ENCODE measurements around the gene PARP3.

PARP3 gene

DNA sequence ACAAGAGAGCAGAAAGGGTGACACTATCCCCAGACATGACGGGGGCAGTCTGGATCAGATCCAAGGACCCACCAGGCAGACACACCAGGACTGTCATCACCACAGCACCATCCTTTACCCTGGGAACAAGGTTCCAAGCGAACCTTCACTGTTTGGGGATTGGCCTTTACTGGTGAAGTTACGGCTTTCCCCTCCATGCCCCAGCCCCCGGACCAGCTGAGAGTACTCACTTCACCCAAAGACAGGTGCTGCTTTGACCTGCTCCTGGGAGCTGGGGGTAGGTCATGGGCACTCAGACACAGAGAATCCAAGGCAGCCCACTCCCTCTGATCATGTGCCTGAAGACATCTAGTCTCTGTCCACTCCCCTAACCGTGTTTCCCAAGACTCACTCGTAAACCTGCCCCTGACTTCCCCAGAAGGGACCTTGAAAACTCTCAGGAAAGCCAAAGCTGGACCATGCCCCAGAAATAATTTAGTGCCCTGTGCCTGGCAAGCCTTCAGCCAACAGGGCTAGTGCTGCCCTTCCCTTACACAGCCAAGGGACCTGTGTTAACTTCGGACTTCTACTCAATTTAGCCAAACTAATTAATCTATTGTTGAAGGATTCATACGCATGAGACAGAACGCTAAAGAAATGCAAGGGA, 3.3 kb upstream of the PARP3 start:
- H3K36me3 Mint-ChIP-seq (ENCODE audit: low read depth) = peaks cover 24% of the 10 kb centered on the region

DNA sequence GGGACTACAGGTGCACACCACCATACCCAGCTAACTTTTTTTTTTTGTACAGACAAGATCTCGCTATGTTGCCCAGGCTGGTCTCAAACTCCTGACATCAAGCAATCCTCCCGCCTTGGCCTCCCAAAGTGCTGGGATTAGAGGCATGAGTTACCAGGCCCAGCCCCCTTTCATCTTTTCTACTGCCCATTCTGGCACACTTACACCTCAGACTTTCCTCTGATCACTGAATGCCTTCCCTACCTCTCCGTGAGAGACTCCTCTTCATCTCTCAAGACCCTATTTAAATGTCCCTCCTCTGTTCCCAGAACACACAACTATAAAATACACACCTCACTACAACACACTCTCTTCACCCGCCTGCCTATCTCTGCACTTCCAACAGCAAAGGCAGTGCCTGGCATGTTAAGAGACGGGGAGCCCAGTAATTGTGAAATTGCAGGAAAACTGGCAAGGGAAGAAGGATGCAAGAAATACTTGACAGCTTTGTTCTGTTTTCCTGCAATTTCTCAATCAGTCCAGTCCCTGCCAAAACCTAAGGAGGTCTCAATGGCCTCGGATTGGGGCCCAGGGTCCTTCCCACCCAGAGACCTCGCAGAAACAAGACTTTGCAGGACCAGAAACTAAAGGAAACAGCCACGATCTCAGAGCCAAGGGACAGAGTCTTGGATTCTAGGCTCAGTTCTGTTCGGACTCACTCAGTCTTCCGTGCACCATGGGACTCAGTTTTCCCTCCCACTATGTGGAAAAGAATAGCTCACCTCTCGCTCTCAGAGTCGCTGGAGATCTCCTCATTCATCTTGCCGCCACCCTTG, 1.3 kb upstream of the PARP3 start:
- DNase-seq (ENCODE audit: low spot score) = no peak
- Mint-ChIP-seq H3K27me3 (ENCODE audit: low read depth) (no peaks in the 10 kb centered on the region), H3K9me3 (no peaks in the 10 kb centered on the region), H3K4me3 (peak overlapping the region; percentile 93), H3K27ac (peak overlapping the region; percentile 65), H3K4me1 (ENCODE audit: low read depth) (peaks cover 20% of the 10 kb centered on the region), H3K36me3 (ENCODE audit: low read depth) (peaks cover 21% of the 10 kb centered on the region)

More for the DNA sequence above, 3.3 kb upstream of the PARP3 start:
- no peak overlapping the region for H3K4me3 Mint-ChIP-seq
- H3K4me1 Mint-ChIP-seq (ENCODE audit: low read depth) = peaks cover 20% of the 10 kb centered on the region
- no peak for DNase-seq (ENCODE audit: low spot score)
- no peaks in the 10 kb centered on the region for H3K9me3 Mint-ChIP-seq
- no peak overlapping the region for H3K27ac Mint-ChIP-seq
- no peaks in the 10 kb centered on the region for H3K27me3 Mint-ChIP-seq (ENCODE audit: low read depth)

DNA sequence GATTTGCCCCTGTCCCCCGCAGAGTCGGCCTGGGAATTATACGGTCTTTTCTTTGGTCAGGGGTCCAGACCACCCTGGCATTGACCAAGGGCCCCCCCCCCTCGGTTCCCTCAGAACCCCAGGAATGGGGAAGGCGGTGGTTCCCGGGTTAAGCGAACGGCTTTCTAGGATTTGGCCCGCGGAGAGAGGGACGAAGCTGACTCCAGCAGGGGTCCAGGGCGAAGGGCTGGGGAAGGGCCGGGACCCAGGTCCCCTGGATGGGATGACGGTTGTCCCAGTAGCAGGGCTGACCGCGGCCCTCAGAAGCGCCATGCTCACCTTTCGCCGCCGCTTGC, 733 bp upstream of the PARP3 start:
- Mint-ChIP-seq H3K4me3 (peak overlapping the region; percentile 93), H3K27me3 (ENCODE audit: low read depth) (no peaks in the 10 kb centered on the region), H3K4me1 (ENCODE audit: low read depth) (peaks cover 20% of the 10 kb centered on the region), H3K36me3 (ENCODE audit: low read depth) (peaks cover 21% of the 10 kb centered on the region), H3K27ac (peak overlapping the region; percentile 65), H3K9me3 (no peaks in the 10 kb centered on the region)
- DNase-seq (ENCODE audit: low spot score) = no peak

DNA sequence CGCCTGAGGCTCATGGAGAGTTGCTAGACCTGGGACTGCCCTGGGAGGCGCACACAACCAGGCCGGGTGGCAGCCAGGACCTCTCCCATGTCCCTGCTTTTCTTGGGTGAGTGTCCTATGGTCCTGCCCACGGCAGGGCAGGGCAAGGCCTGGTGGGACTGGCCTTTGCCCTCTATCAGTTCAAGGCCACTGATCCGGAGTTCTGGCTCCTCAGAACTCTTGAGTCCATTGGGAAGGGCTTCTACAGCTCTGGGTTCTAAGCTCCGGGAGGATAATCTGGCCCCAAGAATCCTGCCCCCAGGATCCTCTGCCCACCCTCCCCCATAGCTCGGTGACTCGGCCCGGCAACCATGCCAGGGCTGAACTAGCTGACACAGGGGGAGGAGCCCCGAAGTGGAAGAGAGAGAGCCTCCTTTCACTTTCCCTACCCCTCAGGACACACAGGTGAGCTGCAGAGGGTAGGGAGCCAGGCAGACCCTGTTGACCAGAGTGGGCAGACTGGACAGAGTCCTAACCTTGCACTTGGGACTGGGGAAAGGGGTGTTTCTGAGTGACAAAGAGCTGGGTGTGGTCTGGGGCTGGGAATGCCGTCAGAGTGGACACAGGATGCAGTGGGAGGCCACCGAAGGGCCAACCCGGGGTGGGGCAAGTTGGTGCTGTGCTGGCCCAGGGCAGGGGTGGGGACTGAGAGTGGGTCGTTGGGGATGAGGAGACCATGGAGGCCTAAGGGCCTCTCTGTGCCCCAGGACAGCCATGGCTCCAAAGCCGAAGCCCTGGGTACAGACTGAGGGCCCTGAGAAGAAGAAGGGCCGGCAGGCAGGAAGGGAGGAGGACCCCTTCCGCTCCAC, 664 bp downstream of the PARP3 start:
- H3K27me3 Mint-ChIP-seq (ENCODE audit: low read depth) = no peaks in the 10 kb centered on the region
- peak overlapping the region; percentile 93 for H3K4me3 Mint-ChIP-seq
- H3K4me1 Mint-ChIP-seq (ENCODE audit: low read depth) = peaks cover 20% of the 10 kb centered on the region
- no peaks in the 10 kb centered on the region for H3K9me3 Mint-ChIP-seq
- DNase-seq (ENCODE audit: low spot score) = peak; percentile 44
- H3K27ac Mint-ChIP-seq = peak overlapping the region; percentile 88
- H3K36me3 Mint-ChIP-seq (ENCODE audit: low read depth) = peaks cover 9% of the 10 kb centered on the region

DNA sequence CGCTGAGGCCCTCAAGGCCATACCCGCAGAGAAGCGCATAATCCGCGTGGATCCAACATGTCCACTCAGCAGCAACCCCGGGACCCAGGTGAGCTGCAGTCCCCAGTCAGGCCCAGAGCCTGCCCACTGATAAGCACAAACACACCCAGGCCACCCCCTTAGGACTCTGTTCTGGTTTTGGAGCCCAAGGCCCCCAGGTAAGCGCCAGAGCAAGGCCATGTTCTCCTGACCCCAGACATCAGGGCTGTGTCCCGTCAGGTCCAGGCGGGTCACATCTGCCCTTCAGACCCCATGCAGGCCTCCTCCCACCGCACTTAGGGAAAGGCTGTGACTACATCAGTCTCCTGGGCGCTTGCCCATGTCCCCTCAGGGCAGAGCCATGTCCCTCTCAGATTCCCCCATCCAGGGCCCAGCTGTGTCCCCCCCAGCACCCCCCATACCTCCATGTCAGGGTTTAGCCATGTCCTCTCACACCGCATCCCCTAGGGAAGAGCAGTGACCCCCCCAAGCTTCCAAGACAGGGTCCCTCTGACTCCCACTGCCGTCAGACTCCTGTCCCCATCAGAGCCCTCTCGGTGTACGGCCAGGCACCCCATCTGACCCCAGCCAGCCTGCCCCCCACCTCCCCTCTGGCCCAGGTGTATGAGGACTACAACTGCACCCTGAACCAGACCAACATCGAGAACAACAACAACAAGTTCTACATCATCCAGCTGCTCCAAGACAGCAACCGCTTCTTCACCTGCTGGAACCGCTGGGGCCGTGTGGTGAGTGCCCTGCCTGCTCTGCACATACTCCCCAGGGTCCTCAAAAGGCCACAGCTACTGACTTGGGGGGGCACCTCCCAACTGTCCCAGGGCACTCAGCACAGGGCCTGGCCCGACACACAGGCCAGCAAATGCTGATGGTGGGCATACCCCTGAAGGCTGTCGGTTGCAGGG, 1.6 kb downstream of the PARP3 start:
- no peaks in the 10 kb centered on the region for H3K9me3 Mint-ChIP-seq
- no peak overlapping the region for H3K4me3 Mint-ChIP-seq
- peak overlapping the region; percentile 88 for H3K27ac Mint-ChIP-seq
- no peaks in the 10 kb centered on the region for H3K27me3 Mint-ChIP-seq (ENCODE audit: low read depth)
- H3K36me3 Mint-ChIP-seq (ENCODE audit: low read depth) = peaks cover 6% of the 10 kb centered on the region
- DNase-seq (ENCODE audit: low spot score) = no peak
- peaks cover 20% of the 10 kb centered on the region for H3K4me1 Mint-ChIP-seq (ENCODE audit: low read depth)

DNA sequence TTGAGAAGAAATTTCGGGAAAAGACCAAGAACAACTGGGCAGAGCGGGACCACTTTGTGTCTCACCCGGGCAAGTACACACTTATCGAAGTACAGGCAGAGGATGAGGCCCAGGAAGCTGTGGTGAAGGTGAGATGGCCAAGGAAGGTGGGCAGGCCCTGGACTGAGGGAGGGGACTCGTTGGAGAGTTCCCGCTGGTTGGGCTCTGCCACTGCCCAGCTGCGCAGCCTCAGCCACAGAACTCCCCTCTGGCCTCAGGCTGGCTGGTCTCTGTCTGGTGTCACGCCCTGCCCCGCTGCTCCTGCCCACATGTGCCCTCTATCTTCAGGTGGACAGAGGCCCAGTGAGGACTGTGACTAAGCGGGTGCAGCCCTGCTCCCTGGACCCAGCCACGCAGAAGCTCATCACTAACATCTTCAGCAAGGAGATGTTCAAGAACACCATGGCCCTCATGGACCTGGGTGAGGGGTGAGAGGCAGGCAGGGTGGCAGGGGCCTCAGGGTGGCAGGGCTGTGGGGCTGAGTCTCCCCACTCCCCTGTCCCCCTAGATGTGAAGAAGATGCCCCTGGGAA, 2.4 kb downstream of the PARP3 start:
- no peak for DNase-seq (ENCODE audit: low spot score)
- peaks cover 15% of the 10 kb centered on the region for H3K4me1 Mint-ChIP-seq (ENCODE audit: low read depth)
- peak overlapping the region; percentile 45 for H3K27ac Mint-ChIP-seq
- peaks cover 4% of the 10 kb centered on the region for H3K36me3 Mint-ChIP-seq (ENCODE audit: low read depth)
- no peaks in the 10 kb centered on the region for H3K9me3 Mint-ChIP-seq
- no peaks in the 10 kb centered on the region for H3K27me3 Mint-ChIP-seq (ENCODE audit: low read depth)
- H3K4me3 Mint-ChIP-seq = no peak overlapping the region

DNA sequence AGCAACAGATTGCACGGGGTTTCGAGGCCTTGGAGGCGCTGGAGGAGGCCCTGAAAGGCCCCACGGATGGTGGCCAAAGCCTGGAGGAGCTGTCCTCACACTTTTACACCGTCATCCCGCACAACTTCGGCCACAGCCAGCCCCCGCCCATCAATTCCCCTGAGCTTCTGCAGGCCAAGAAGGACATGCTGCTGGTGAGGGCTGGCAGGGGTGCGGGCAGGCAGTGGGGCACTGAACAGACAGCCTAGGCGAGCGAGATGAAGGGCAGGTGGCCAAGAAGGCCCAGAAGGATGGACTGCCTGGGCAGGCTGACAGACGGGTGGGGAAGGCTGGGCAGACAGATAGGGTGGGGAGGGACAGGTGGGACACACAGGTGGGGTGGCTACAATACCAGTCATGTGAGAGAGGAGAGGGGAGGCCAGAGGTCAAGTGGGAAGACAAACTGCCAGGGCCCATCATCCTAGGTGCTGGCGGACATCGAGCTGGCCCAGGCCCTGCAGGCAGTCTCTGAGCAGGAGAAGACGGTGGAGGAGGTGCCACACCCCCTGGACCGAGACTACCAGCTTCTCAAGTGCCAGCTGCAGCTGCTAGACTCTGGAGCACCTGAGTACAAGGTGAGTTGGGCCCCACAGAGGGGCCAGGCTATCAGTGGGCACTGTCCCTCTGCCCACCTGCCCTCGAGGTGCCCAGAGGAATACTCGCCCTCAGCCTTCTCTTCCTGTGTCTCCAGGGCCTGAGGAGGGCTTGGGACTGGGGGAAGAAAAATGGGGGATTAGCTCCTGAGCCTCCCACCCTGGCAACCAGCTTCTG, 3.1 kb downstream of the PARP3 start:
- Mint-ChIP-seq H3K4me3 (no peak overlapping the region), H3K27ac (no peak overlapping the region), H3K27me3 (ENCODE audit: low read depth) (no peaks in the 10 kb centered on the region), H3K36me3 (ENCODE audit: low read depth) (peaks cover 4% of the 10 kb centered on the region), H3K9me3 (no peaks in the 10 kb centered on the region), H3K4me1 (ENCODE audit: low read depth) (peaks cover 13% of the 10 kb centered on the region)
- DNase-seq (ENCODE audit: low spot score) = no peak

DNA sequence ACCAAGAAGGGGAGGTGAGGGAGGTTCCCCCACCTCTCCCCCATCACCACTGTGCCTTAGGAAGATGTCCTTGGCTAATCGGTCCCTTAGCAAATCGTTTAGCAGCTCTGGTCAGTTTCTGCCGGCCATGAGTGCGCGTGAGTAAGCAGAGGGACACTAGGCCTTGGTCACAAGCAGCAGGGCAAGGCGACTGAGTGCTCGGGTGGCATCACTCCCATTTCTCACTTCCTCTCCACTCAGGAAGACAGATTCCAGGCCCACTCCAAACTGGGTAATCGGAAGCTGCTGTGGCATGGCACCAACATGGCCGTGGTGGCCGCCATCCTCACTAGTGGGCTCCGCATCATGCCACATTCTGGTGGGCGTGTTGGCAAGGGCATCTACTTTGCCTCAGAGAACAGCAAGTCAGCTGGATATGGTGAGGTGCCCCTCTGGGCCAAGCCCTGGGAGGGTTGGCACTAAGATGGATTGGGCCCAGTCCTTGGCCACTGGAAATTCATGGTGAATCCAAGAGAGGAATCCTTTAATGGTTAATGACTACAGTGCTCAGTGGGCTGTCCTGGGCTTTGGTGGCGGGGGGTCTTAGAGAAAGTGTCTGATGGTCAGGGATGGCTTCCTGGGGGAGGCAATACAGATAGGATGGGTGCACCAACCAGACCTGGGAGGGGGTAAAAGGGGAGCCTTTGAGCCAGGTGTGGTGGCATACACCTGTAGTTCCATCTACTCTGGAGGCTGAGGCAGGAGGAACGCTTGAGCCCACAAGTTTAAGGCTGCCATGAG, 4.0 kb downstream of the PARP3 start:
- Mint-ChIP-seq H3K4me1 (ENCODE audit: low read depth) (peaks cover 6% of the 10 kb centered on the region), H3K27ac (peak overlapping the region; percentile 21), H3K4me3 (no peak overlapping the region), H3K9me3 (no peaks in the 10 kb centered on the region), H3K27me3 (ENCODE audit: low read depth) (no peaks in the 10 kb centered on the region), H3K36me3 (ENCODE audit: low read depth) (peaks cover 2% of the 10 kb centered on the region)
- DNase-seq (ENCODE audit: low spot score) = no peak

DNA sequence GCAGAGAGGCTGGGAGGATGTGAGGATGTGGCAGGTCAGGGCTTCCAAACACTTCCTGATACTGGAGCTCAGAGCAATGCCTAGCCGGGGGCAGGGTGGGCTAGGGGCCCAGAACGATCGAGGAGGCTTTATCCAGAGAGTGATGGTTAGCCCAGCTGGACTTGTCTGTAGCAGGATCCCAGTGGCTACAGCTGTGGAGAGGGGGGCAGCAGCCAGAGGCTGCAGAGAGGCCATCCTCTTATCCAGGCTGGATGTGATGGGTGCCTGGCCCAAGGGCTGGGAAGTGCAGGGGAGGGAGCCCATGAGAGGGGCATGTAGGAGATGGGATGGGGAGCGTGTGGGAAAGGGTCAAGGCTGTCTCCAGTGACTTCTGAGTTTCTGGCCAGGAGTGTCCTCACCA, 4.6 kb downstream of the PARP3 start:
- Mint-ChIP-seq H3K27me3 (ENCODE audit: low read depth) (no peaks in the 10 kb centered on the region), H3K4me3 (no peak overlapping the region), H3K36me3 (ENCODE audit: low read depth) (peaks cover under 1% of the 10 kb centered on the region), H3K4me1 (ENCODE audit: low read depth) (peaks cover 5% of the 10 kb centered on the region), H3K9me3 (no peaks in the 10 kb centered on the region), H3K27ac (no peak overlapping the region)
- DNase-seq (ENCODE audit: low spot score) = no peak

DNA sequence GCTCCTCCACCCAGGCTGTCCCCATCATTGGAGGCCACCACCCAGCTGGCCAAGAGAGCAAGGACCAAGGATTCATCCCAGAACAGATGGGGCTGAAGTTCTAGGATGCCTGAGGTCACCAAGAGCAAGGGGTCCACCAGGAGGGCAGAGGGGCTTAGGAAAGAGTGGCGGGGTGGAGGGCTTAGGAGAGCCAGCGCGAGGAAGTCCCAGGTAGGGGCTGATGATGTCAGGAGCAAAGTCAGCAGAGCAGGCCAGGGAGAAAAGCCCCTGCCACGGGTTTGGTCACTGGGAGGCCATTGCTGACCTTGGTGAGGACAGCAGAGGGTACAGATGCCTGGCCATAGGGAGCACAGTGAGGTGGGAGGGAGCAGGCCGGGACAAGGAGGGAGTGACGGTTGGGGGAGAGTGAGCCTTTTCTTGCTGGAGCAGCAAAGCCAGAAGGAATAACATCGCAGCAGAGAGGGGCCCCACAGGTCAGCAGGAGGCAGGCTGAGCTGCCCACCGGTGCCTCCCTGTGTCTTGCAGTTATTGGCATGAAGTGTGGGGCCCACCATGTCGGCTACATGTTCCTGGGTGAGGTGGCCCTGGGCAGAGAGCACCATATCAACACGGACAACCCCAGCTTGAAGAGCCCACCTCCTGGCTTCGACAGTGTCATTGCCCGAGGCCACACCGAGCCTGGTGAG, 5.2 kb downstream of the PARP3 start:
- Mint-ChIP-seq H3K9me3 (no peaks in the 10 kb centered on the region), H3K4me3 (no peak overlapping the region), H3K36me3 (ENCODE audit: low read depth) (no peaks in the 10 kb centered on the region), H3K27ac (no peak overlapping the region), H3K4me1 (ENCODE audit: low read depth) (peaks cover 5% of the 10 kb centered on the region), H3K27me3 (ENCODE audit: low read depth) (peaks cover 3% of the 10 kb centered on the region)
- DNase-seq (ENCODE audit: low spot score) = no peak

DNA sequence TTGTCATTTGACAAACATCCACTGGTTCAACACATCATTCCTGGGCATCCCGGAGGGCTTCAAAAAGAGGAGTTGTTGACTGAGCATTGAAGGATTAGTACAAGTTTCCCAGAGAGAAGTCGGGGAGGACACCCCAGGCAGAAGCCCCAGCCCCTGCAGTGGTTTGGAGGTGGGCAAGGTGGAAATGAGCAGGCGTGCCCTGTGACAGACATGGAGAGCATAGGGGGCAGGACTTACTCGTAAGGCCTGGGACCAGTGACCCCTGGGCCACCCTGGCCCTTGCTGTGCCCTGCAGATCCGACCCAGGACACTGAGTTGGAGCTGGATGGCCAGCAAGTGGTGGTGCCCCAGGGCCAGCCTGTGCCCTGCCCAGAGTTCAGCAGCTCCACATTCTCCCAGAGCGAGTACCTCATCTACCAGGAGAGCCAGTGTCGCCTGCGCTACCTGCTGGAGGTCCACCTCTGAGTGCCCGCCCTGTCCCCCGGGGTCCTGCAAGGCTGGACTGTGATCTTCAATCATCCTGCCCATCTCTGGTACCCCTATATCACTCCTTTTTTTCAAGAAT, 5.9 kb downstream of the PARP3 start:
- Mint-ChIP-seq H3K9me3 (no peaks in the 10 kb centered on the region), H3K36me3 (ENCODE audit: low read depth) (no peaks in the 10 kb centered on the region), H3K27ac (no peak overlapping the region), H3K4me3 (no peak overlapping the region), H3K4me1 (ENCODE audit: low read depth) (no peaks in the 10 kb centered on the region), H3K27me3 (ENCODE audit: low read depth) (peaks cover 4% of the 10 kb centered on the region)
- no peak for DNase-seq (ENCODE audit: low spot score)
